ENCODE measurements around the gene EIF5A. TPM values are rescaled to one million over a fixed set of nuclear protein-coding genes. Genes with fewer than 3 reads are reported as not detected.
"Not testable (repeated sequence)": the region's sequence is repeated elsewhere in the genome, so short reads cannot be mapped to it uniquely, and the experiment has no call there.

The EIF5A gene
- total RNA-seq, 4 donors from 2014 or later: 94.4 to 128 (median 120) TPM

- Histone ChIP-seq H3K4me3 (peak overlapping the region; percentile 69 to 94 (median 87)), H3K27ac (peak overlapping the region; percentile 84 to 94 (median 90)), H3K36me3 (peaks cover 0 to 11% (median 0%) of the 10 kb centered on the region in 3 donors), H3K9me3 (no peaks in the 10 kb centered on the region), H3K27me3 (no peaks in the 10 kb centered on the region), H3K4me1 (peaks cover 0 to 18% (median 11%) of the 10 kb centered on the region in 4 donors)
- peak; percentile 97 to 99 (median 99) for DNase-seq
- TF ChIP-seq POLR2A (IDR thresholded peaks at IDR 0.05): peak; percentile 56 to 61
- TF ChIP-seq CTCF (IDR thresholded peaks at IDR 0.05): peak in 1 of 6 experiments; percentile 17
These were observed 22.1 kb downstream of the EIF5A start for GRCh38 chr17:7329374-7329996.

- Histone ChIP-seq H3K4me3 (peak overlapping the region; percentile 69 to 94 (median 87)), H3K27ac (peak overlapping the region; percentile 84 to 94 (median 90)), H3K27me3 (no peaks in the 10 kb centered on the region), H3K9me3 (no peaks in the 10 kb centered on the region), H3K4me1 (peaks cover 0 to 18% (median 12%) of the 10 kb centered on the region in 4 donors), H3K36me3 (peaks cover 0 to 5% (median 0%) of the 10 kb centered on the region in 3 donors)
- TF ChIP-seq POLR2A (IDR thresholded peaks at IDR 0.05): no peak
- TF ChIP-seq CTCF (IDR thresholded peaks at IDR 0.05): no peak
- peak; percentile 80 to 89 (median 80) for DNase-seq
These were observed 22.7 kb downstream of the EIF5A start for GRCh38 chr17:7329997-7330637.

GRCh38 chr17:7330638-7331015 lies 23.2 kb downstream of the EIF5A start:
- peaks cover 0 to 23% (median 15%) of the 10 kb centered on the region in 4 donors for H3K4me1 ChIP-seq
- no peaks in the 10 kb centered on the region for H3K36me3 ChIP-seq
- DNase-seq: no peak
- H3K27ac ChIP-seq: peak overlapping the region; percentile 84 to 94 (median 90)
- H3K4me3 ChIP-seq: peak overlapping the region; percentile 69 to 94 (median 87)
- no peaks in the 10 kb centered on the region for H3K27me3 ChIP-seq
- H3K9me3 ChIP-seq: no peaks in the 10 kb centered on the region
- TF ChIP-seq CTCF (IDR thresholded peaks at IDR 0.05): no peak
- no peak for TF ChIP-seq POLR2A (IDR thresholded peaks at IDR 0.05)

GRCh38 chr17:7332111-7332510 lies 24.7 kb downstream of the EIF5A start:
- DNase-seq: no peak
- Histone ChIP-seq H3K9me3 (no peaks in the 10 kb centered on the region), H3K4me1 (peaks cover 0 to 26% (median 17%) of the 10 kb centered on the region in 4 donors), H3K36me3 (no peaks in the 10 kb centered on the region), H3K27me3 (no peaks in the 10 kb centered on the region), H3K27ac (peak overlapping the region in 2 of 4 donors; percentile 29 to 59), H3K4me3 (no peak overlapping the region)
- TF ChIP-seq POLR2A (IDR thresholded peaks at IDR 0.05): no peak
- TF ChIP-seq CTCF (IDR thresholded peaks at IDR 0.05): no peak

- not testable (repeated sequence) for H3K36me3 ChIP-seq, H3K27me3 ChIP-seq, H3K4me3 ChIP-seq, H3K9me3 ChIP-seq
- Histone ChIP-seq H3K27ac (peak overlapping the region in 3 of 4 donors; percentile 18 to 59 (median 29)), H3K4me1 (peaks cover 0 to 29% (median 17%) of the 10 kb centered on the region in 4 donors)
- DNase-seq: peak in 2 of 3 donors; percentile 69 to 71
These were observed 25.2 kb downstream of the EIF5A start for GRCh38 chr17:7332600-7333069.

GRCh38 chr17:7334938-7335538 lies 27.6 kb downstream of the EIF5A start:
- H3K27ac ChIP-seq: peak overlapping the region in 1 of 4 donors; percentile 94
- H3K4me3 ChIP-seq: no peak overlapping the region
- no peaks in the 10 kb centered on the region for H3K9me3 ChIP-seq
- TF ChIP-seq CTCF (IDR thresholded peaks at IDR 0.05) (no peak), POLR2A (IDR thresholded peaks at IDR 0.05) (no peak)
- DNase-seq: no peak
- H3K36me3 ChIP-seq: no peaks in the 10 kb centered on the region
- H3K4me1 ChIP-seq: peaks cover 0 to 23% (median 14%) of the 10 kb centered on the region in 4 donors
- no peaks in the 10 kb centered on the region for H3K27me3 ChIP-seq

- H3K9me3 ChIP-seq, DNase-seq, H3K27me3 ChIP-seq, H3K36me3 ChIP-seq: not testable (repeated sequence)
- Histone ChIP-seq H3K27ac (peak overlapping the region in 3 of 4 donors; percentile 62 to 94 (median 86)), H3K4me3 (peak overlapping the region in 1 of 4 donors; percentile 70), H3K4me1 (peaks cover 0 to 18% (median 8%) of the 10 kb centered on the region in 4 donors)
These were observed 28.3 kb downstream of the EIF5A start for GRCh38 chr17:7335765-7336164.

All from Peyer's patch (tissue), 4 donors.